MCF 10A (cell line): Measurements from ENCODE around the gene TIMELESS. TPM values are rescaled to one million over a fixed set of nuclear protein-coding genes. Genes with fewer than 3 reads are reported as not detected.
"Not testable (repeated sequence)": the region's sequence is repeated elsewhere in the genome, so short reads cannot be mapped to it uniquely, and the experiment has no call there.

Source experiments
- BruUV-seq: library from RNA; stranded (reverse); fragments of 400-500 nt; replicated peaks from 2 replicates; lab custom pipeline; 2021; lab: Mats Ljungman, UMichigan
- CTCF ChIA-PET: fragments of 300-600 bp; sonication (Branson Sonifier 250); formaldehyde crosslinking; extraction: SDS; loops from one replicate; lab custom pipeline; 2021; ENCODE audit warnings: antibody characterized with exemption, inconsistent platforms; lab: Yijun Ruan, JAX
- POLR2A ChIA-PET: fragments of 300-600, 350-650 bp; sonication (Branson Sonifier 250); formaldehyde crosslinking; extraction: SDS; loops from one replicate; lab custom pipeline; 2020; ENCODE audit warnings: antibody characterized with exemption, inconsistent platforms; lab: Yijun Ruan, JAX
- DNase-seq: peaks from one replicate; pipeline ENCODE4 v3.0.0-alpha.2; 2018; ENCODE audit not compliant: unreplicated experiment
- H3K27ac Mint-ChIP-seq: one replicate; pipeline ENCODE4 v1.8.0; 2022; ENCODE audit warnings: mild to moderate bottlenecking, low read depth, mixed read lengths; ENCODE audit not compliant: unreplicated experiment
- H3K27me3 Mint-ChIP-seq: one replicate; pipeline ENCODE4 v1.8.0; 2022; ENCODE audit warnings: mixed read lengths; ENCODE audit not compliant: insufficient read depth, unreplicated experiment
- H3K36me3 Mint-ChIP-seq: one replicate; pipeline ENCODE4 v1.8.0; 2022; ENCODE audit warnings: mild to moderate bottlenecking, moderate library complexity, mixed read lengths; ENCODE audit not compliant: insufficient read depth, unreplicated experiment
- H3K4me1 Mint-ChIP-seq: one replicate; pipeline ENCODE4 v1.8.0; 2022; ENCODE audit warnings: mixed read lengths; ENCODE audit not compliant: insufficient read depth, unreplicated experiment
- H3K4me3 Mint-ChIP-seq: one replicate; pipeline ENCODE4 v1.8.0; 2022; ENCODE audit warnings: mild to moderate bottlenecking, moderate library complexity, mixed read lengths; ENCODE audit not compliant: unreplicated experiment
- H3K9me3 Mint-ChIP-seq: one replicate; pipeline ENCODE4 v1.8.0; 2022; ENCODE audit warnings: mixed read lengths; ENCODE audit not compliant: unreplicated experiment
- intact Hi-C: fragments of 100-400 bp; cut with micrococcal nuclease; formaldehyde crosslinking; loops from 2 replicates; pipeline ENCODE4 v1.14.1; 2022
- total RNA-seq: library from RNA; stranded (reverse); gene quantifications from 2 replicates; pipeline ENCODE4 v1.2.3, GENCODE V29; 2022
- TF ChIP-seq, protein P1 (sequence below): fragments of 200-600 bp; IDR thresholded peaks from one replicate; pipeline ENCODE4 v1.8.0; 2022; ENCODE audit warnings: antibody characterized with exemption, mild to moderate bottlenecking; ENCODE audit not compliant: unreplicated experiment

Gene TIMELESS
- total RNA-seq, 1 experiment from 2014 or later: 14.0 TPM

DNA sequence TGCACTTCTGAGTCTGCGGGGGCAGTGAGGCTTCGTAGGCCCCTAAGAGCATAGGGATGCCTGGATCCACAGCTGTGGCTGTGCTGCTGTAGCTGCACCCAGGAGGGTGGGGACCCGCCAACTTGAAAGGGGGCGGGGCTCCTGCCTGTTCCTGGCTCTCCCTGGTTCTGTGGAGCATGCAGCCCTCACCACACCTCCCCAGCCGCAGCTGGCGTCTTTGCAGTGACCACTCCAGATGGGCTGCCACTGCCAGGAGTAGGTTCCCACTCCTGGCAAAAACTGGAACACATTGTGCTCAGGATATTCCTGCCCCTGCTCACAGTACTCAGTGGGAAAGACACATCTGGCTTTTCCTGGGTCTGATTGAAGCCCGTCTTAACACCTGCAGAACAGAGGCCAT, 35.8 kb downstream of the TIMELESS start:
- CTCF ChIA-PET: interaction anchor here (0.6 kb wide), 1 partner anchor 1342 kb away, joined by 3 read pairs; no protein-coding TSS in a partner anchor
- no TSS peak for BruUV-seq
- peaks cover 20% of the 10 kb centered on the region for H3K36me3 Mint-ChIP-seq

DNA sequence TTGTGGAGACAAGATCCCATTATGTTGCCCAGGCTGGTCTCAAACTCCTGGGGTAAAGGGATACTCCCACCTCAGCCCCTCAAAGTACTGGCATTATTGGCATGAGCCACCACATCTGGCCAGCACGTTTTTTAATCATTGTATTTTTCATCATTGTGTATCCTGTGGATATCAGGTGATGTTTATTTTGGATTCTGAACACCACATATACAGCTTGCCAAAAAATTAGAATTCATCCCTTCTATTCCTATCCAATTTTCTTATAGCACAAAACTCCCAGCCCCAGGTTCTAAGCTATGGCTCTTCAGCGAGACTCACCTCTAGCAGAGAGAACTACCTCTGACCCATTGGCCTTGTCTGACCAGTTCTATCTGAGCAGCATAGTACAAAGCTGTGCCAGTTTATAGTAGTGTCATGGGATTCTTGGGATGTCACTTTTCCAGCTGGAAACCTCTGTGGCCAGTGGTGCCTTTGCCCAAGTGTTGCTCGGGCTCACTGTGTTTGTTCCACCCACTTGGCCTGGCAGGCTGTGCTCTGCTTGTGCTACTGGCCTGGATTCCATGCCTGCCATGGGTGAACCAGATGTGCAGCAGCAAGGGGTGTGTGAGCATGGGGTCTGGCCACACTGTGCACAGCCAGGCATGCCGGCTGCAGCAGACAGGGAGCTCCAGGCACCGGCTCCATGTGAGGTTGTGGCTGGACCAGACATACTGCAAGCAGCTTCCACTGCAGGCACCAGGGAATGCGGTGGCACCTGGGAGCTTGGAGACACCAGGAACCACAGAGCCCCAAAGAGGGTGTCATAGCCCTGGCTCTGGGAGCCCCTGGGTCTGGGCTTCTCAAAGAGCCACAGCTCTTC, 37.2 kb downstream of the TIMELESS start:
- no peaks in the 10 kb centered on the region for H3K9me3 Mint-ChIP-seq
- intact Hi-C loops: no loop called here
- peaks cover 14% of the 10 kb centered on the region for H3K36me3 Mint-ChIP-seq
- H3K4me3 Mint-ChIP-seq: no peak overlapping the region
- DNase-seq: no peak
- no peaks in the 10 kb centered on the region for H3K27me3 Mint-ChIP-seq
- ChIA-PET POLR2A (no interaction called here), CTCF (interaction anchor here (0.6 kb wide), 1 partner anchor 811 kb away, joined by 3 read pairs; no protein-coding TSS in a partner anchor)
- TF ChIP-seq, protein P1, sequence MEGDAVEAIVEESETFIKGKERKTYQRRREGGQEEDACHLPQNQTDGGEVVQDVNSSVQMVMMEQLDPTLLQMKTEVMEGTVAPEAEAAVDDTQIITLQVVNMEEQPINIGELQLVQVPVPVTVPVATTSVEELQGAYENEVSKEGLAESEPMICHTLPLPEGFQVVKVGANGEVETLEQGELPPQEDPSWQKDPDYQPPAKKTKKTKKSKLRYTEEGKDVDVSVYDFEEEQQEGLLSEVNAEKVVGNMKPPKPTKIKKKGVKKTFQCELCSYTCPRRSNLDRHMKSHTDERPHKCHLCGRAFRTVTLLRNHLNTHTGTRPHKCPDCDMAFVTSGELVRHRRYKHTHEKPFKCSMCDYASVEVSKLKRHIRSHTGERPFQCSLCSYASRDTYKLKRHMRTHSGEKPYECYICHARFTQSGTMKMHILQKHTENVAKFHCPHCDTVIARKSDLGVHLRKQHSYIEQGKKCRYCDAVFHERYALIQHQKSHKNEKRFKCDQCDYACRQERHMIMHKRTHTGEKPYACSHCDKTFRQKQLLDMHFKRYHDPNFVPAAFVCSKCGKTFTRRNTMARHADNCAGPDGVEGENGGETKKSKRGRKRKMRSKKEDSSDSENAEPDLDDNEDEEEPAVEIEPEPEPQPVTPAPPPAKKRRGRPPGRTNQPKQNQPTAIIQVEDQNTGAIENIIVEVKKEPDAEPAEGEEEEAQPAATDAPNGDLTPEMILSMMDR: no peak
- no peaks in the 10 kb centered on the region for H3K4me1 Mint-ChIP-seq
- BruUV-seq: no TSS peak
- no peak overlapping the region for H3K27ac Mint-ChIP-seq

More for the DNA sequence above, 35.8 kb downstream of the TIMELESS start:
- Mint-ChIP-seq H3K9me3 (no peaks in the 10 kb centered on the region), H3K4me1 (no peaks in the 10 kb centered on the region), H3K4me3 (no peak overlapping the region), H3K27me3 (no peaks in the 10 kb centered on the region), H3K27ac (no peak overlapping the region)
- POLR2A ChIA-PET: interaction anchor here (0.6 kb wide), 1 partner anchor 416 kb away, joined by 3 read pairs; the partner anchor contains the start of gene SUOX
- DNase-seq: no peak
- TF ChIP-seq, protein P1: no peak
- intact Hi-C loops: no loop called here

DNA sequence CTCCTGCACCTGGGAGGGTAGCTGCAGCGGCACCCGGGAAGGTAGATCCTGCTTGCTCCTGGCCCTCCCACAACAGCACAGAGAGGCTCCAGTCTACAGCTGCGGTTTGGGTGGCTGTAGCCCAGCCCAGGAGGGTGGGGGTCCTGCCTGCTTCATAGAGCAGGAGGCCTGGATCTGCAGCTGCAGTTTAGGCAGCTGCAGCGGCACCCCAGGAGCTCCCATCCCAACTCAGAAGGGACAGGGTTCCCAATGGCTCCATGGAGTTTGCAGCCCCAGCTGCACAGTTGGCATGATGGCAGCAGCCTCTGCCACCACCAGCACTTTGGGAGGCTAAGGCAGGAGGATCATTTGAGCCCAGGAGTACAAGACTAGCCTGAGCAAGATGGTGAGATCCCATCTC, 38.5 kb downstream of the TIMELESS start:
- H3K9me3 Mint-ChIP-seq: no peaks in the 10 kb centered on the region
- TF ChIP-seq, protein P1: no peak
- peaks cover 8% of the 10 kb centered on the region for H3K36me3 Mint-ChIP-seq
- no TSS peak for BruUV-seq
- H3K4me3 Mint-ChIP-seq: no peak overlapping the region
- H3K4me1 Mint-ChIP-seq: no peaks in the 10 kb centered on the region
- ChIA-PET CTCF (no interaction called here), POLR2A (interaction anchor here (0.6 kb wide), 1 partner anchor 58 kb away, joined by 4 read pairs; no protein-coding TSS in a partner anchor)
- no peak for DNase-seq
- intact Hi-C loops: no loop called here
- H3K27ac Mint-ChIP-seq: no peak overlapping the region
- H3K27me3 Mint-ChIP-seq: no peaks in the 10 kb centered on the region

DNA sequence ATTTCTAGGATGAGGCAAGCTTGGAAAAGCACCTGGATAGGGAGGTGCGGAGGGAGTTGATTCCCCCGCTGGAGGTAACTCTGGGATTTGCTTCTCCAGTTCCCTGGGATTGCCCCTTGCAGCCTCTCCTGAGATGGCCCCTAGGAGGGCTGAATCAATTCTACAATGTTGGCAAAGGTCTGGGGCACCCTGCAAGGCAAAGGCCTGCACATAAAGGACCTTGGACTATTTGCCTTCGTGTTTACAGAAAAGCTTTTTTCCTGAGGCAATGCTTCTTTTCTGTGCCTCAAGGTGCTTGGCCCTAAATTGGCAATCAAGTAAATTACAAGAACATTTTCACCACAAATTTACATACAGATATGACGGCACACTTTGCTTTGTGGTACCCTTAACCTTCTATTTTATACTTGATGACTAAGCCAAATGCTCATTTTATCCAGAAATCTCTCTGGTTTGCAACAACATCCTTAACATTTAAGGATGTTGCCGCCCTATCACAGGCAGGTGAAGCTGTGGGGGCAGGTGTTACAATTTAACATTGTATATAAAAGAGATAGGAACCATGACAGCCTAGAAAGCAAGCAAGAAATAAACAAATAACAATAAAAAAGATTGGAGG, 40.3 kb downstream of the TIMELESS start:
- intact Hi-C loops: no loop called here
- ChIA-PET POLR2A (no interaction called here), CTCF (interaction anchor here (0.6 kb wide), 2 partner anchors 53 to 74 kb away, joined by 3 to 4 read pairs; no protein-coding TSS in a partner anchor)
- no peaks in the 10 kb centered on the region for H3K4me1 Mint-ChIP-seq
- no peak overlapping the region for H3K4me3 Mint-ChIP-seq
- no peak for DNase-seq
- TF ChIP-seq, protein P1: no peak
- H3K9me3 Mint-ChIP-seq: no peaks in the 10 kb centered on the region
- H3K27ac Mint-ChIP-seq: no peak overlapping the region
- H3K36me3 Mint-ChIP-seq: no peaks in the 10 kb centered on the region
- H3K27me3 Mint-ChIP-seq: no peaks in the 10 kb centered on the region
- no TSS peak for BruUV-seq

DNA sequence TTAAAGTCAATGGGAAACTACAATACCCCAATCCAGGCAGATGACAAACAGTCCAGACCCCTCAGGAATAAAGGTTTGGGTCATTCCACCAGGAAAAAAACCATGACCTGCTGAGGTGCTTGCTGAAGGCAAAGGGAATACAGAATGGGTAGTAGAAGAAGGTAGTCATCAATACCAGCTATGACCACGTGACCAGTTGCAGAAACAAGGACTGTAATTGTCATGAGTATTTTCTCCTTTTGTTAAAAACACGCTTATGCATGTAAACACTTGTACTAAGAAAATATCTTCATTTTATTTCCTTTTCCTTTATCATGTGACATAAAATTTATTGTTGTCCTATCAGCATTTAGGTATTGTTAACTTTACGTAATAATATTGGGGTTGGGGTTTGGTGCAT, 45.0 kb downstream of the TIMELESS start:
- DNase-seq, H3K9me3 Mint-ChIP-seq, POLR2A ChIA-PET, H3K4me3 Mint-ChIP-seq, H3K4me1 Mint-ChIP-seq, CTCF ChIA-PET, H3K36me3 Mint-ChIP-seq, intact Hi-C loops, H3K27ac Mint-ChIP-seq, BruUV-seq, H3K27me3 Mint-ChIP-seq: not testable (repeated sequence)

DNA sequence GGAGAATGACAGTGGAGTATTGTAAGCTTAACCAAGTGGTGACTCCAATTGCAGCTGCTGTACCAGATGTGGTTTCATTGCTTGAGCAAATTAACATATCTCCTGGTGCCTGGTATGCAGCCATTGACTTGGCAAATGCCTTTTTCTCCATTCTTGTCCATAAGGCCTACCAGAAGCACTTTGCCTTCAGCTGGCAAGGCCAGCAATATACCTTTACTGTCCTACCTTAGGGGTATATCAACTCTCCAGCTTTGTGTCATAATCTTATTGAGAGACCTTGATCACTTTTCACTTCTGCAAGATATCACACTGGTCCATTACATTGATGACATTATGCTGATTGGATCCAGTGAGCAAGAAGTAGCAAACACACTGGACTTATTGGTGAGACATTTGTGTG, 47.6 kb downstream of the TIMELESS start:
- intact Hi-C loops, H3K4me1 Mint-ChIP-seq: not testable (repeated sequence)

More for the DNA sequence above, 47.6 kb downstream of the TIMELESS start:
- H3K27ac Mint-ChIP-seq, BruUV-seq, DNase-seq, H3K36me3 Mint-ChIP-seq, H3K27me3 Mint-ChIP-seq, CTCF ChIA-PET, POLR2A ChIA-PET, H3K4me3 Mint-ChIP-seq, H3K9me3 Mint-ChIP-seq: not testable (repeated sequence)
